HCT116 (cell line): ENCODE data around the gene TRAPPC14. TPM values are rescaled to one million over a fixed set of nuclear protein-coding genes. Genes with fewer than 3 reads are reported as not detected.

Source experiments
- ATAC-seq: fragments of 200-7000 bp; cut with Tn5 transposase; 2 replicates; pipeline ENCODE4 v1.9.1; 2020; ENCODE audit warnings: mild to moderate bottlenecking, moderate library complexity
- BruUV-seq: library from RNA; stranded (reverse); fragments of 400-500 nt; replicated peaks from 2 replicates; lab custom pipeline; 2021; lab: Mats Ljungman, UMichigan
- CTCF ChIA-PET: fragments of 300-600 bp; sonication (Branson Sonifier 250); formaldehyde crosslinking; loops from one replicate; lab custom pipeline; 2021; ENCODE audit warnings: antibody characterized with exemption; lab: Charles Lee
- POLR2A ChIA-PET: fragments of 300-600, 350-600 bp; sonication (Branson Sonifier 250); formaldehyde crosslinking; loops from one replicate; lab custom pipeline; 2021; ENCODE audit warnings: antibody characterized with exemption; lab: Charles Lee
- RAD21 ChIA-PET, 2 experiments: fragments of 300-600 bp; sonication (Branson Sonifier 250); formaldehyde crosslinking; loops; one replicate each; lab custom pipeline; 2023; ENCODE audit warnings: low total read pairs in 2 of 2; ENCODE audit not compliant: uncharacterized antibody in 2 of 2, unreplicated experiment in 2 of 2, low non-redundant PET in 1 of 2; lab: Charles Lee
- DNase-seq: peaks from one replicate; pipeline ENCODE4 v3.0.0-alpha.2; 2010; ENCODE audit warnings: low read depth, low spot score
- H2AFZ ChIP-seq: fragments of 200-600 bp; shearing (Covaris generic), sonication (generic); 2 replicates; pipeline ENCODE4 v1.6.1; 2017; ENCODE audit warnings: low read depth, mixed run types, mixed read lengths, antibody characterized with exemption, low read length; ENCODE audit not compliant: poor library complexity, severe bottlenecking
- H3K27ac ChIP-seq: 2 replicates; pipeline ENCODE4 v1.5.1; 2012; ENCODE audit warnings: low read depth, low read length
- H3K27me3 ChIP-seq: fragments of 200-600 bp; sonication (generic); 2 replicates; pipeline ENCODE4 v1.6.1; 2016; ENCODE audit warnings: mixed run types, low read length, mixed read lengths; ENCODE audit not compliant: insufficient read depth
- H3K36me3 ChIP-seq, 2 experiments: fragments of 200-500 bp in 1 of 2; fragments of 200-600 bp in 1 of 2; sonication (Bioruptor generic) in 1 of 2; sonication (generic) in 1 of 2; 2 replicates each; pipeline versions ENCODE4 v1.5.1 to v1.6.1; 2014 to 2016; ENCODE audit warnings: low read length in 2 of 2, inconsistent platforms in 1 of 2, mixed read lengths in 1 of 2, mixed run types in 1 of 2; ENCODE audit not compliant: insufficient read depth in 2 of 2, control insufficient read depth in 1 of 2
- H3K4me1 ChIP-seq, 2 experiments: fragments of 200-600 bp in 1 of 2; sonication (generic) in 1 of 2; 2 replicates each; pipeline versions ENCODE4 v1.5.1 to v1.6.1; 2012 to 2017; ENCODE audit warnings: low read length in 2 of 2, inconsistent platforms in 1 of 2, mild to moderate bottlenecking in 1 of 2, mixed read lengths in 1 of 2, mixed run types in 1 of 2, moderate library complexity in 1 of 2; ENCODE audit not compliant: insufficient read depth in 2 of 2, control insufficient read depth in 1 of 2
- H3K4me2 ChIP-seq: fragments of 200-600 bp; sonication (generic); 2 replicates; pipeline ENCODE4 v1.6.1; 2017; ENCODE audit warnings: mixed run types, low read length, mixed read lengths
- H3K4me3 ChIP-seq, 2 experiments: fragments of 200-600 bp in 1 of 2; sonication (generic) in 1 of 2; replicated peaks in 1 of 2; 2 replicates each; pipeline ENCODE4 v1.5.1; 2011 to 2016; ENCODE audit warnings: low read length in 2 of 2, control low read depth in 1 of 2, low read depth in 1 of 2, mild to moderate bottlenecking in 1 of 2, mixed read lengths in 1 of 2, mixed run types in 1 of 2
- H3K79me2 ChIP-seq: fragments of 200-600 bp; sonication (generic); 2 replicates; pipeline ENCODE4 v1.6.1; 2017; ENCODE audit warnings: mild to moderate bottlenecking, mixed run types, low read length, moderate library complexity, mixed read lengths; ENCODE audit not compliant: insufficient read depth
- H3K9ac ChIP-seq: fragments of 200-600 bp; sonication (generic); 2 replicates; pipeline ENCODE4 v1.6.1; 2016; ENCODE audit warnings: low read length, mixed read lengths
- H3K9me2 ChIP-seq: fragments of 200-600 bp; sonication (generic), shearing (Covaris generic); 2 replicates; pipeline ENCODE4 v1.6.1; 2017; ENCODE audit warnings: mixed run types, mild to moderate bottlenecking, moderate library complexity; ENCODE audit not compliant: insufficient read depth
- H3K9me3 ChIP-seq, 2 experiments: fragments of 200-500 bp in 1 of 2; fragments of 200-600 bp in 1 of 2; sonication (Bioruptor generic) in 1 of 2; sonication (generic) in 1 of 2; 2 replicates each; pipeline ENCODE4 v1.6.1; 2014 to 2017; ENCODE audit warnings: low read length in 2 of 2, mixed read lengths in 2 of 2, inconsistent platforms in 1 of 2, low read depth in 1 of 2, mild to moderate bottlenecking in 1 of 2, mixed run types in 1 of 2, moderate library complexity in 1 of 2; ENCODE audit not compliant: control insufficient read depth in 1 of 2, insufficient read depth in 1 of 2
- H4K20me1 ChIP-seq: fragments of 200-600 bp; sonication (generic), shearing (Covaris generic); 2 replicates; pipeline ENCODE4 v1.6.1; 2017; ENCODE audit warnings: mixed run types, mild to moderate bottlenecking, moderate library complexity; ENCODE audit not compliant: insufficient read depth
- ATF3 ChIP-seq: IDR thresholded peaks from 2 replicates; pipeline ENCODE4 v1.6.1; 2012
- CBX3 ChIP-seq: IDR thresholded peaks from 2 replicates; pipeline ENCODE4 v1.6.1; 2012; ENCODE audit warnings: low read depth
- CEBPB ChIP-seq: IDR thresholded peaks from 2 replicates; pipeline ENCODE4 v1.6.1; 2012; ENCODE audit warnings: low read depth
- CTCF ChIP-seq, 3 experiments: fragments of 200-600 bp in 1 of 3; sonication (generic) in 1 of 3; IDR thresholded peaks in 2 of 3; conservative IDR thresholded peaks in 1 of 3; 2 replicates each; pipeline ENCODE4 v1.5.1; 2012 to 2017; ENCODE audit warnings: low read depth in 2 of 3, low read length in 2 of 3, antibody characterized with exemption in 1 of 3, borderline replicate concordance in 1 of 3, control low read depth in 1 of 3, mild to moderate bottlenecking in 1 of 3, mixed read lengths in 1 of 3, mixed run types in 1 of 3, moderate library complexity in 1 of 3; ENCODE audit not compliant: insufficient read depth in 1 of 3
- EGR1 ChIP-seq: IDR thresholded peaks from 2 replicates; pipeline ENCODE4 v1.6.1; 2012; ENCODE audit warnings: low read depth
- EZH2 ChIP-seq: fragments of 200-600 bp; sonication (generic); IDR thresholded peaks from 2 replicates; pipeline ENCODE4 v1.6.1; 2017; ENCODE audit warnings: antibody characterized with exemption, mixed run types
- EZH2phosphoT487 ChIP-seq: fragments of 200-600 bp; IDR thresholded peaks from 2 replicates; pipeline ENCODE4 v1.6.1; 2018; ENCODE audit warnings: antibody characterized with exemption, borderline replicate concordance
- FOSL1 ChIP-seq: IDR thresholded peaks from 2 replicates; pipeline ENCODE4 v1.6.1; 2012; ENCODE audit warnings: low read depth
- POLR2A ChIP-seq: IDR thresholded peaks from 2 replicates; pipeline ENCODE4 v1.7.0; 2011; ENCODE audit warnings: borderline replicate concordance; ENCODE audit not compliant: insufficient read depth, insufficient read length; ENCODE audit errors: extremely low read depth
- POLR2AphosphoS5 ChIP-seq: IDR thresholded peaks from 2 replicates; pipeline ENCODE4 v1.6.1; 2011; ENCODE audit warnings: mild to moderate bottlenecking, low read depth, low read length, moderate library complexity
- SP1 ChIP-seq: IDR thresholded peaks from 2 replicates; pipeline ENCODE4 v1.6.1; 2012; ENCODE audit warnings: low read depth
- TCF7L2 ChIP-seq: IDR thresholded peaks from 2 replicates; pipeline ENCODE4 v1.7.0; 2011; ENCODE audit warnings: borderline replicate concordance, inconsistent platforms; ENCODE audit not compliant: insufficient read depth, insufficient read length; ENCODE audit errors: extremely low read depth
- ZFX ChIP-seq: fragments of 450-650 bp; IDR thresholded peaks from 2 replicates; pipeline ENCODE4 v1.6.1; 2017
- ZNF274 ChIP-seq: fragments of 200-500 bp; sonication (Bioruptor generic); IDR thresholded peaks from 2 replicates; pipeline ENCODE4 v1.6.1; 2014; ENCODE audit warnings: mild to moderate bottlenecking, low read depth, low read length, inconsistent platforms
- intact Hi-C: fragments of 100-400 bp; cut with micrococcal nuclease; formaldehyde crosslinking; loops from 2 replicates; pipeline ENCODE4 v1.10.0; 2022
- total RNA-seq: library from RNA; stranded (reverse); gene quantifications from one replicate; pipeline ENCODE4 v1.2.1, GENCODE V29; 2021; ENCODE audit not compliant: unreplicated experiment
- TF ChIP-seq, protein P1 (sequence below): IDR thresholded peaks from 2 replicates; pipeline ENCODE4 v1.6.1; 2012; ENCODE audit warnings: low read depth
- TF ChIP-seq, protein P2 (sequence below): IDR thresholded peaks from 2 replicates; pipeline ENCODE4 v1.6.1; 2011; ENCODE audit warnings: mild to moderate bottlenecking, low read length, moderate library complexity; ENCODE audit not compliant: insufficient replicate concordance; ENCODE audit errors: extremely low read depth

Gene TRAPPC14
- total RNA-seq, 1 experiment from 2014 or later, result 23.2 TPM

DNA sequence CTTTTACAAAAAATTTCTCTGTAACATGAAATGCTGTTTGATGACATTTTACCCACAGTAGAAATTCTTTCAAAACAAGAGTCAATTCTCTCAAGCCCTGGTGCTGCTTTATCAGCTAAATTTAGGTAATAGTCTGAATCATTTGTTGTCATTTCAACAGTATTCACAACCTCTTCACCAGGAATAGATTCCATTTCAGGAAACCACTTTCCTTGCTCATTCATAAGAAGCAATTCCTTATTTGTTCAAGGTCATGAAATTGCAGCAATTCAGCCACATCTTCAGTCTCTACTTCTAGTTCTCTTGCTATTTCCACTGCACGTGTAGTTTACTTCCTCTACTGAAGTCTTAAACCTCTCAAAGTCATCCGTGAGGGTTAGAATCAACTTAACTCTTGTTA is 33.3 kb upstream of the TRAPPC14 start:
- H3K27me3 ChIP-seq, result no peaks in the 10 kb centered on the region
- no peak for DNase-seq
- H3K79me2 ChIP-seq, result no peaks in the 10 kb centered on the region
- H3K4me2 ChIP-seq, result no peak overlapping the region
- TF ChIP-seq ZNF274, result no peak
- TF ChIP-seq EZH2phosphoT487, result no peak
- no peak for TF ChIP-seq ATF3
- no peak for TF ChIP-seq POLR2AphosphoS5
- no peak for TF ChIP-seq CTCF (IDR thresholded peaks at IDR 0.05 in 2 of 3, conservative IDR thresholded peaks at IDR 0.05 in 1 of 3; ENCODE audit: borderline replicate concordance in 1 of 3, insufficient read depth in 1 of 3, low read depth in 2 of 3, low read length in 2 of 3)
- TF ChIP-seq SP1, result no peak
- no peak for TF ChIP-seq EZH2
- TF ChIP-seq, protein P1, sequence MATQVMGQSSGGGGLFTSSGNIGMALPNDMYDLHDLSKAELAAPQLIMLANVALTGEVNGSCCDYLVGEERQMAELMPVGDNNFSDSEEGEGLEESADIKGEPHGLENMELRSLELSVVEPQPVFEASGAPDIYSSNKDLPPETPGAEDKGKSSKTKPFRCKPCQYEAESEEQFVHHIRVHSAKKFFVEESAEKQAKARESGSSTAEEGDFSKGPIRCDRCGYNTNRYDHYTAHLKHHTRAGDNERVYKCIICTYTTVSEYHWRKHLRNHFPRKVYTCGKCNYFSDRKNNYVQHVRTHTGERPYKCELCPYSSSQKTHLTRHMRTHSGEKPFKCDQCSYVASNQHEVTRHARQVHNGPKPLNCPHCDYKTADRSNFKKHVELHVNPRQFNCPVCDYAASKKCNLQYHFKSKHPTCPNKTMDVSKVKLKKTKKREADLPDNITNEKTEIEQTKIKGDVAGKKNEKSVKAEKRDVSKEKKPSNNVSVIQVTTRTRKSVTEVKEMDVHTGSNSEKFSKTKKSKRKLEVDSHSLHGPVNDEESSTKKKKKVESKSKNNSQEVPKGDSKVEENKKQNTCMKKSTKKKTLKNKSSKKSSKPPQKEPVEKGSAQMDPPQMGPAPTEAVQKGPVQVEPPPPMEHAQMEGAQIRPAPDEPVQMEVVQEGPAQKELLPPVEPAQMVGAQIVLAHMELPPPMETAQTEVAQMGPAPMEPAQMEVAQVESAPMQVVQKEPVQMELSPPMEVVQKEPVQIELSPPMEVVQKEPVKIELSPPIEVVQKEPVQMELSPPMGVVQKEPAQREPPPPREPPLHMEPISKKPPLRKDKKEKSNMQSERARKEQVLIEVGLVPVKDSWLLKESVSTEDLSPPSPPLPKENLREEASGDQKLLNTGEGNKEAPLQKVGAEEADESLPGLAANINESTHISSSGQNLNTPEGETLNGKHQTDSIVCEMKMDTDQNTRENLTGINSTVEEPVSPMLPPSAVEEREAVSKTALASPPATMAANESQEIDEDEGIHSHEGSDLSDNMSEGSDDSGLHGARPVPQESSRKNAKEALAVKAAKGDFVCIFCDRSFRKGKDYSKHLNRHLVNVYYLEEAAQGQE, result no peak
- TF ChIP-seq CEBPB, result no peak
- TF ChIP-seq, protein P2, sequence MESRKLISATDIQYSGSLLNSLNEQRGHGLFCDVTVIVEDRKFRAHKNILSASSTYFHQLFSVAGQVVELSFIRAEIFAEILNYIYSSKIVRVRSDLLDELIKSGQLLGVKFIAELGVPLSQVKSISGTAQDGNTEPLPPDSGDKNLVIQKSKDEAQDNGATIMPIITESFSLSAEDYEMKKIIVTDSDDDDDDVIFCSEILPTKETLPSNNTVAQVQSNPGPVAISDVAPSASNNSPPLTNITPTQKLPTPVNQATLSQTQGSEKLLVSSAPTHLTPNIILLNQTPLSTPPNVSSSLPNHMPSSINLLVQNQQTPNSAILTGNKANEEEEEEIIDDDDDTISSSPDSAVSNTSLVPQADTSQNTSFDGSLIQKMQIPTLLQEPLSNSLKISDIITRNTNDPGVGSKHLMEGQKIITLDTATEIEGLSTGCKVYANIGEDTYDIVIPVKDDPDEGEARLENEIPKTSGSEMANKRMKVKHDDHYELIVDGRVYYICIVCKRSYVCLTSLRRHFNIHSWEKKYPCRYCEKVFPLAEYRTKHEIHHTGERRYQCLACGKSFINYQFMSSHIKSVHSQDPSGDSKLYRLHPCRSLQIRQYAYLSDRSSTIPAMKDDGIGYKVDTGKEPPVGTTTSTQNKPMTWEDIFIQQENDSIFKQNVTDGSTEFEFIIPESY, result no peak
- no peak for TF ChIP-seq ZFX
- TF ChIP-seq CBX3, result no peak
- no peak for TF ChIP-seq POLR2A
- TF ChIP-seq EGR1, result no peak
- TF ChIP-seq FOSL1, result no peak
- no peak for TF ChIP-seq TCF7L2
- ATAC-seq, result no peak
- H2AFZ ChIP-seq, result no peak overlapping the region
- H4K20me1 ChIP-seq, result no peaks in the 10 kb centered on the region
- H3K9me2 ChIP-seq, result no peaks in the 10 kb centered on the region
- no peak overlapping the region for H3K27ac ChIP-seq
- ChIA-PET POLR2A (no interaction called here), CTCF (no interaction called here), RAD21 (no interaction called here)
- no TSS peak for BruUV-seq
- H3K9me3 ChIP-seq, result no peaks in the 10 kb centered on the region
- H3K9ac ChIP-seq, result no peak overlapping the region
- H3K4me1 ChIP-seq, result peaks cover 0 to 4% of the 10 kb centered on the region in 2 experiments; a peak in 2 of 4 replicates
- H3K36me3 ChIP-seq, result no peaks in the 10 kb centered on the region
- intact Hi-C loops, result loop anchor here (10.0 kb wide), 1 partner anchor 213 kb away; no protein-coding TSS in a partner anchor
- H3K4me3 ChIP-seq, result no peak overlapping the region
